Measurements from ENCODE around the gene NCK2. TPM values are rescaled to one million over a fixed set of nuclear protein-coding genes. Genes with fewer than 3 reads are reported as not detected.

The NCK2 gene
- total and polyA plus RNA-seq, 2 of the 4 experiments (the other 2 are of a cell fraction) = 15.8 to 22.2 TPM

DNA sequence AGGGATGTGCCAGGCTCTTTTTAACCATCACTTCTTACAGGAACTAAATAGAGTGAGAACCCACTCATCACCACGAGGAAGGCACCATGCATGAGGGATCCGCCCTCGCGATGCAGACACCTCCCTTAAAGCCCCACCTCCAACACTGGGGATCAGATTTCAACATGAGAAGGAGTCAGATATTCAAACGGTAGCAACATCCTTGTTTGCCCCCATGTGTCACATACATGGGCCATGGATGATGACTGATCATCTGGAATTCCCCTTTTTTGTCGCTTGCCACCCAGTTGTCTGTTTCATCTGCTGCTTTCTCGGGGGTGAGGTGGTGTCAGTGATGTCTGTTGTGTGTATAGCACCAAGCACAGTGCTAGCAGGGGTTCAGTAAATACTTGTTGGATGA lies 57.9 kb downstream of the NCK2 start:
- no peak for ATAC-seq (ENCODE audit: low read depth)
- Histone ChIP-seq H2AK9ac (replicated peaks; ENCODE audit: low read depth, low read length, poor library complexity) (no peak overlapping the region), H2BK5ac (ENCODE audit: low read depth, low read length, poor library complexity, severe bottlenecking) (no peak overlapping the region), H3K14ac (replicated peaks; ENCODE audit: low read depth, low read length) (no peak overlapping the region), H2BK15ac (ENCODE audit: low read depth, low read length) (no peak overlapping the region), H3K9me1 (ENCODE audit: insufficient read depth, low read length) (peaks cover 11% of the 10 kb centered on the region), H4K20me1 (ENCODE audit: insufficient read depth, low read length) (peaks cover 60% of the 10 kb centered on the region; the same call in 1 of the 2 replicates), H4K5ac (ENCODE audit: low read depth, low read length) (no peak overlapping the region), H3K4me3 (ENCODE audit: insufficient read depth, low read depth, low read length) (no peak overlapping the region), H3K4me2 (ENCODE audit: low read depth, low read length) (no peak overlapping the region), H2BK120ac (ENCODE audit: low read depth, low read length) (no peak overlapping the region), H3K27ac (ENCODE audit: insufficient read depth, low read length) (no peak overlapping the region), H4K91ac (ENCODE audit: insufficient read depth, low read depth, low read length) (no peak overlapping the region), H3K9ac (ENCODE audit: low read depth, low read length) (no peak overlapping the region), H3K56ac (ENCODE audit: extremely low read depth, insufficient read depth, low read length) (no peak overlapping the region), H3K36me3 (ENCODE audit: control insufficient read depth, insufficient read depth, low read length) (peaks cover 4% of the 10 kb centered on the region), H2AFZ (replicated peaks; ENCODE audit: low read length, poor library complexity) (no peak overlapping the region), H3K4ac (ENCODE audit: low read depth, low read length) (no peak overlapping the region), H3K23ac (ENCODE audit: low read depth, low read length) (no peak overlapping the region), H3K79me1 (ENCODE audit: low read depth in 1 of 2, low read length in 2 of 2) (peaks cover 62 to 73% of the 10 kb centered on the region in 2 experiments), H4K8ac (ENCODE audit: low read depth in 2 of 2, low read length in 2 of 2) (no peak overlapping the region), H2AK5ac (ENCODE audit: low read depth, low read length) (no peak overlapping the region), H2BK20ac (ENCODE audit: low read depth, low read length) (no peak overlapping the region), H3K18ac (ENCODE audit: low read depth, low read length) (no peak overlapping the region), H3K9me3 (ENCODE audit: control insufficient read depth, insufficient read depth, low read length) (no peaks in the 10 kb centered on the region), H3K27me3 (ENCODE audit: control insufficient read depth, insufficient read depth, low read length) (no peaks in the 10 kb centered on the region), H3K4me1 (ENCODE audit: control insufficient read depth, insufficient read depth, low read length) (peaks cover 6% of the 10 kb centered on the region)
- no CpG with 5 or more reads among the region's 7 CpGs for WGBS, 2 experiments (ENCODE audit: extremely low coverage in 2 of 2, insufficient read length in 1 of 2)
- intact Hi-C loops (cut with micrococcal nuclease) (no loop called here), in situ Hi-C loops (cut with MboI; ENCODE audit: low sequenced_read_pairs) (no loop called here), dilution Hi-C loops (cut with HindIII; ENCODE audit: low sequenced_read_pairs, unreplicated experiment) (no loop called here)
- no peak for DNase-seq
- CTCF ChIA-PET = no interaction called here
- POLR2A ChIA-PET (ENCODE audit: unreplicated experiment) = interaction anchor here (0.5 kb wide), 1 partner anchor 174 kb away, joined by 6 read pairs; no protein-coding TSS in a partner anchor
- BruUV-seq (replicated peaks) = no TSS peak
- TF ChIP-seq NFE2L2 (IDR thresholded peaks at IDR 0.05; ENCODE audit: low read depth, low read length) (no peak), POLR2A (IDR thresholded peaks at IDR 0.05; ENCODE audit: low read depth, low read length) (no peak), MAFK (IDR thresholded peaks at IDR 0.05; ENCODE audit: low read depth, low read length) (no peak), RCOR1 (IDR thresholded peaks at IDR 0.05; ENCODE audit: insufficient replicate concordance, low read length) (no peak), MAZ (IDR thresholded peaks at IDR 0.05; ENCODE audit: borderline replicate concordance, low read depth, low read length) (no peak), FOS (IDR thresholded peaks at IDR 0.05; ENCODE audit: low read depth, low read length) (no peak), RAD21 (IDR thresholded peaks at IDR 0.05; ENCODE audit: low read length) (no peak), SMC3 (IDR thresholded peaks at IDR 0.05; ENCODE audit: low read depth, low read length) (no peak)
- TF ChIP-seq, protein P1, sequence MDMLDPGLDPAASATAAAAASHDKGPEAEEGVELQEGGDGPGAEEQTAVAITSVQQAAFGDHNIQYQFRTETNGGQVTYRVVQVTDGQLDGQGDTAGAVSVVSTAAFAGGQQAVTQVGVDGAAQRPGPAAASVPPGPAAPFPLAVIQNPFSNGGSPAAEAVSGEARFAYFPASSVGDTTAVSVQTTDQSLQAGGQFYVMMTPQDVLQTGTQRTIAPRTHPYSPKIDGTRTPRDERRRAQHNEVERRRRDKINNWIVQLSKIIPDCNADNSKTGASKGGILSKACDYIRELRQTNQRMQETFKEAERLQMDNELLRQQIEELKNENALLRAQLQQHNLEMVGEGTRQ (IDR thresholded peaks at IDR 0.05; ENCODE audit: low read depth, low read length) = no peak

Measured in IMR-90 (cell line).